Fibroblast of villous mesenchyme (primary cell): ENCODE measurements around the gene KCNJ3. TPM values are rescaled to one million over a fixed set of nuclear protein-coding genes. Genes with fewer than 3 reads are reported as not detected.

ENCODE experiments used
- DNase-seq: peaks from one replicate; pipeline ENCODE4 v3.0.0-alpha.2; 2010; ENCODE audit warnings: low read depth
- H3K4me3 ChIP-seq: 2 replicates; pipeline ENCODE4 v1.5.1; 2011; ENCODE audit warnings: low read depth, mild to moderate bottlenecking, low read length
- total RNA-seq: library from RNA; depleted of rRNA; stranded (reverse); fragments of >200 nt; gene quantifications from 2 replicates; pipeline ENCODE4 v1.2.3, GENCODE V29; 2012
- TF ChIP-seq, protein P1 (sequence below): IDR thresholded peaks from 2 replicates; pipeline ENCODE4 v1.5.1; 2012; ENCODE audit warnings: low read depth, mild to moderate bottlenecking, low read length; ENCODE audit not compliant: insufficient read depth

KCNJ3 gene
- total RNA-seq, 1 donor, result not detected

GRCh38 chr2:154713675-154714074 lies 15.2 kb downstream of the KCNJ3 start:
- TF ChIP-seq, protein P1, sequence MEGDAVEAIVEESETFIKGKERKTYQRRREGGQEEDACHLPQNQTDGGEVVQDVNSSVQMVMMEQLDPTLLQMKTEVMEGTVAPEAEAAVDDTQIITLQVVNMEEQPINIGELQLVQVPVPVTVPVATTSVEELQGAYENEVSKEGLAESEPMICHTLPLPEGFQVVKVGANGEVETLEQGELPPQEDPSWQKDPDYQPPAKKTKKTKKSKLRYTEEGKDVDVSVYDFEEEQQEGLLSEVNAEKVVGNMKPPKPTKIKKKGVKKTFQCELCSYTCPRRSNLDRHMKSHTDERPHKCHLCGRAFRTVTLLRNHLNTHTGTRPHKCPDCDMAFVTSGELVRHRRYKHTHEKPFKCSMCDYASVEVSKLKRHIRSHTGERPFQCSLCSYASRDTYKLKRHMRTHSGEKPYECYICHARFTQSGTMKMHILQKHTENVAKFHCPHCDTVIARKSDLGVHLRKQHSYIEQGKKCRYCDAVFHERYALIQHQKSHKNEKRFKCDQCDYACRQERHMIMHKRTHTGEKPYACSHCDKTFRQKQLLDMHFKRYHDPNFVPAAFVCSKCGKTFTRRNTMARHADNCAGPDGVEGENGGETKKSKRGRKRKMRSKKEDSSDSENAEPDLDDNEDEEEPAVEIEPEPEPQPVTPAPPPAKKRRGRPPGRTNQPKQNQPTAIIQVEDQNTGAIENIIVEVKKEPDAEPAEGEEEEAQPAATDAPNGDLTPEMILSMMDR, result no peak
- no peak overlapping the region for H3K4me3 ChIP-seq
- no peak for DNase-seq

GRCh38 chr2:154720651-154721050 lies 22.2 kb downstream of the KCNJ3 start:
- TF ChIP-seq, protein P1, result no peak
- no peak overlapping the region for H3K4me3 ChIP-seq
- no peak for DNase-seq

- DNase-seq, result no peak
- no peak overlapping the region for H3K4me3 ChIP-seq
- TF ChIP-seq, protein P1, result no peak
These were observed 25.8 kb downstream of the KCNJ3 start for GRCh38 chr2:154724194-154724797.

DNA sequence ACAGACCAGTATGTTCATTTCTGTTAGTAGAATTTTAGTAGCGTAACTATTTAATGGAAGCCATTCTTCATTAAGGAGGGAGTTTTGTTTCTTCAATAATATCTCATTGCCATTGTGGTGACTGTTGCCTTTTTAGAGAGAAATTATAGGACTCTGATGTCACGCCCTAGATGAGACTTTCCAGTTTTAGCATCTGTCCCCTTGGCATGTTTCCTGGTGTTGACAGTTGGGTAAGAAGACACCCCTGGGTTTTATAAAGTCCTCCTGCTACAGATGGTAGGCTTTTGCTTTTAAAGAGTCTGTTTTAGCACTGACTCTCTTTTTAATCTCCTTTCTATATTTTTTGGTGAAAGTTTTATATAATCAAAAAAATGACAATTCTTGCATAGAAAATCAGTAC lies 41.9 kb downstream of the KCNJ3 start:
- DNase-seq, result no peak
- no peak overlapping the region for H3K4me3 ChIP-seq
- TF ChIP-seq, protein P1, result no peak

GRCh38 chr2:154758871-154759270 lies 60.4 kb downstream of the KCNJ3 start:
- TF ChIP-seq, protein P1, result no peak

GRCh38 chr2:154762638-154763037 lies 64.1 kb downstream of the KCNJ3 start:
- DNase-seq, result no peak
- TF ChIP-seq, protein P1, result no peak
- H3K4me3 ChIP-seq, result no peak overlapping the region

More at GRCh38 chr2:154758871-154759270, 60.4 kb downstream of the KCNJ3 start:
- no peak overlapping the region for H3K4me3 ChIP-seq
- DNase-seq, result no peak

DNA sequence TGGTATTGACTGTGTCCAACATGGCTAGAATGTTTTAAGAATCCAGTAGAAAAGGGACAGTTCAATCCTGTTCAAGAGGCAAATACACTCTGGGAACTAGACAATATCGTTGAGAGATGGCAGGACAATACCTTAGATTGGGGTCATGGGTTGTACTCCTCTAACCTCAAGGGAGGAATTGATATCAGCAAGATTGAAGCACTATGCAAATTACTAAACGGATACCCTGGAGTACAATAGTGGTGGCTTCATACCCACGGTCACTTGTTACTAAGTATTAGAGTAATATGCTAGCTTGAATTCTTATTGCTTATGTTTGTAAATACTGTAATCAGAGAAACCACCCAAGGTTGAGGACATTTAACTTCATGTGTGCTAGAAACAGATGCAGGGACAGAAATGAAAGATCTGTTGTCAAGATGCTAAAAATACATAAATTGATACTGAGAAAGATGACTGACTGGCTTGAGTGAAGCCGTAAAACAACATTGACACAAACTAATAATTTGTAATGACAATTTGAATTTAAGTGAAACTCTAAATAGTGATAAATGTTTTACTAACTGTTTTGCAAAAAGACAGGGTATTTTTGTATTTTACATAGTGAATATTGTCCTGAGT lies 73.3 kb downstream of the KCNJ3 start:
- DNase-seq, result no peak
- TF ChIP-seq, protein P1, result no peak
- no peak overlapping the region for H3K4me3 ChIP-seq
